SIG-M5 (cell line): ENCODE results near the gene HEXIM1.

Source experiments
- DNase-seq: peaks from one replicate; lab custom pipeline; 2025; lab: John Stamatoyannopoulos, UW

The HEXIM1 gene

DNA sequence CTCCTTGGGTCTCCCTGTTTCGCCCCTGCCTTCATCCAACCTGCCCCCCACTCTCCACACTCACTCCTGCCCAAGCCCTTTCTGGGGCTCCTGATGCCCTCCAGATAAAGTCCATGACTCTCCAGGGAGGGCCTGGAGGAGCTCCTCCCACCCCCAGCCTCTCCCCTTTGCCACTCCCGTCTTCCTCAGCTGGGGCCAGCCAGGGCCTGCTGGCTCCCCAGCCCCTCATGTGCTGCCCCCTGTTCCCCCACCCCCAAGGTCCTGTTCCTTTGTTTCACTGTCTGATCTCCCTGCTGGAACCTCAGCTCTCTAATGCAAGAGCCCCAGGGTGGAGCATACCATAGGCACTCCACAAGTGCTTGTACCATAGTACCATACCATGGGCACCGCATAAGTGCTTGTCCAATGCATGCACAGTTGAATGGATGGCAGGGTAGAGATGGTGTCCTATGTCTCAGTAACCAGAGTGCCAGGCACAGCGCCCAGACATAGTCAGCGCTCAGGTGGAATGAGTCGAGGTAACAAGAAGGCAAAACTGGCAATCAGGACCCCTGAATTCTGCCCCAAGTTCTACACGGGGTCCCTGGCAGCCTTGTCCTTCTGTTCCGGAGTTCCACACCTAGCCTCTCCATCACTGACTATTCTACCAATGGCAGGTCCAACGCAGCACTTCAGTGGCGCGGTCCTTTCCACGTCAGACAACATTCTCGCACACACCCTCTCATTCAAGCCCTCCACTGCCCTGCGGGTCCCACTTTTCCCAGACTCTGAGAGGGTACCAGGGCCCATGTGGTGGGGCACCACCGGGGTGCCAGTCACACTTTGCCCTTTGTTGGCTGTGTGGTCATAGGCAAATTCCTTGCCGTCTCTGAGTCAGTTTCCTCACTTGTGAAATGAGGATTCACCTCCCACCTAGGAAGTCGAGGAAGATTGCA, 17.3 kb upstream of the HEXIM1 start:
- no peak for DNase-seq

DNA sequence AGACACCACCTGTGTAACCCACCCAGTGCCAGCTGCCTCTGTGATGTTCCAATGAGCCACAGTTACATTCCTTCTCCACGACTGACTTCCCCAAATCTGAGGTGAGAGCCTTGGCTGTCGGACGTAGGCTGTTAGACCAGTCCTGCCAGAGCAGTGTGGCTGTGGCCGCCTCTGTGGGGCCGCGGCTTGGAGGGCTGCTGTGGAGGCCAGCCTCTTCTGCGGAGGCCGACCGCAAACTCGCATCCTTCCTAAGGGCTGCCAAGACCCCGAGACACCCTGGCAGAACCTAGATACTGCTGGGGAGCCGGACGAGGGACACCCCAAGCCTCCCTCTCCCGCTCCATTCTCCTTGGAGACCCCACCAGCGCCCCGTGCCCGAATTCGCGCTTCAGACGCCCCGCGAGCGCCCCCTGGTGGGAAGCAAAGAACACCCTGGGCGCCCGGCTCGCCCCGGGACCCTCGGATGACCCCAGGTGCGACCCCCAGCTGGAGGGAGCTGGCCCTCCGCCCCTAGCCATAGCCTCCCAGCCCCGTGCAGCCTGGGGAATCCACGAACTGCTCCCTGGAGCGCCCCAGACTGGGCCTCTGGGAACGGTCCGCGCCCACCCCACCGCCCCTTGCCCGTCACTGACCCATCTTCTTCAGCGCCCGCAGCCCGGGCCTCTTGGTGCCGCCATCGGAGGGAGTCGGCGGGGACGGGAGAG, 16.5 kb upstream of the HEXIM1 start:
- no peak for DNase-seq

DNA sequence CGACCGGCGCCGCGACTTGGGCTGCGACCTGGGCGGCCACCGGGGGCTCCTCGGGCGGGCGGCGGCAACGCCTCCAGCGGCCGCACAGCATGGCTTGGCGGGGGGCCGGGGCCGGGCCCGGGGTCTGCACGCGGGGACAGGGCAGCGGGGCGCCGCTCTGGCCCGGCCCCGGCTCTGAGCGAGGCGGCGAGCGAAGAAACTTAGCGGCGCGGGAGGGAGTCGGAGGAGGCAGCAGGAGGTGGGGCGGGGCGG, 16.0 kb upstream of the HEXIM1 start, which contains the start of gene PLCD3:
Gene PLCD3 (minus strand): TSS at position 196 of the 252 bp plus-strand sequence. CDS start 105 bp downstream, at position 91.
- no peak for DNase-seq

DNA sequence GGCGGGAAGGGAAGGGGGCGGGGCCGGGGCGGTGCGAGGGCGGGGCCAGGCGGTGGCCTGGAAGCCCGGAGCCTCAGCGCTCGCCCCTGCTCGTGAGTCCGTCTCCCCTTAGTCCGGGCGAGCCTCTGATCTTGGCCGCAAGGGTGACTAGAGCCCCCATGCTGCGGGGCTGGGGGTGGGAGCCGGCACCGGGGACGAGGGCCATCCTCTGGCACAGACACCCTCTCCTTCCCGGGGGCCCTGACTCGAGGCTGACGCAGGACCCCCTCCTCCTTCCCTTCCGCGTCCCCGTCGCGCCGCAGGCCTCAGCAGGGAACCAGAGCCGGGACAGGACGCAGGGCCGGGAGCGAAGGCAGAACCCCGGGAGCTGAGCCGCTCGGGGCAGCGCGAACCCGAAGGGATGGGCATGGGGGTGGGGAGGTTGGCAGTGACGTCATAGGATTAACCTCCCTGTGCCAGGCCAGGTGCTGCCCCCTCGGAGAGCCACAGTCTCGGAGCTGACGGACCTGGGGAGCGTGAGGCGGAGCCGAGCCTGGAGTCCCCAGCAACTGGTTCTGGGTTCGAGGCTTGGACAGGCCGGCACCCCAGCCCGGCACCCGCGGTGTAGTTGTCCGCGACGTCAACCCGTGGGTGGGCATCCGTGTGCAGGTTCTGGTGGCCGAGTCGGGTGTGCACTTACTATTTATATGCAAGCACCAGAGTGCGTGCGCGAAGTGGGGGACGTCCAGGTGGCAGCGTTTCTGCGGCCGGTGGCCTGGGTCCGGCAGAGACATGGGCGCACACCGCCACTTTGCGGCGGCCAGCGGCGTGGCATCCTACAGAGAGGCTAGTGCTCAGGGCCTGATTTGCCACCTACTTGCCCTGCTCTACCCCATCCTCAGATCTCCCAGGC, 15.5 kb upstream of the HEXIM1 start:
- no peak for DNase-seq

DNA sequence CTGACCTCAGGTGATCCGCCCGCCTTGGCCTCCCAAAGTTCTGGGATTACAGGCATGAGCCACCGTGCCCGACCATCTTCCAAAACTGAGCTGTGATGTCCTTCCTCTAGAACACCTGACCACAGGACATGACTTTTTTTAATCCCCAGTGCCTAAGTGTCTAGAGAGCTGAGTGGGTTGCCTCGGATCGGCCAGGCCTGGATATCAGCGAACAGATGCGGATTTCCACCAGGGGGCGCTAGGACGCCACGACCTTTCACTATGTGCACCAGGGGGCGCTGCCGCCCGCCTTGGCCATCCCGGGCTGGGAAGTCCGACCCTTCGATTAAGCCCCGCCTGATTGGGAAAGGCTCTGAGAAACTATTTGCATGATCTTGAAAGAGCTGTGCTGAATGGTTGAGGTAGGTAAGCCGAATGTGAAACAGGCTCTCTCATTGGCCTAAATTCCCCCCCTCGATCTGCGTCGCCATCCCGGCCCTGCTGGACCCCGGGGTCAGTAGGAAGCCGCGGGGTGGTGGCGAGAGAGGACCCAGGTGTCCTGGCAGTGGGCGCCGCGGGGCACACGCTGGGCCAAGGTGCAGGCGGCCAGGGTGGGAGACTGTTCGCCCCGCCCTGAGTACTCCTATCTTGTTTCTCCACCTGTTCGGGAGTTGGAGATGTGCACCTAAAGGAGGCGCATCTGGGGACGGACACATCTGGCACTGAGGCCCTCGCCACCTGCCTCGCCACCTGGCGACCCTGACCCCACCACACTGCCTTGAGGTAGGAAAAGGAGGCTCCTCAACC, 12.9 kb upstream of the HEXIM1 start, which contains the start of gene ACBD4:
Gene ACBD4 (plus strand): TSS at position 496 of the 786 bp plus-strand sequence. CDS start 458 bp downstream, outside the sequence.
- peak; percentile 96 for DNase-seq

DNA sequence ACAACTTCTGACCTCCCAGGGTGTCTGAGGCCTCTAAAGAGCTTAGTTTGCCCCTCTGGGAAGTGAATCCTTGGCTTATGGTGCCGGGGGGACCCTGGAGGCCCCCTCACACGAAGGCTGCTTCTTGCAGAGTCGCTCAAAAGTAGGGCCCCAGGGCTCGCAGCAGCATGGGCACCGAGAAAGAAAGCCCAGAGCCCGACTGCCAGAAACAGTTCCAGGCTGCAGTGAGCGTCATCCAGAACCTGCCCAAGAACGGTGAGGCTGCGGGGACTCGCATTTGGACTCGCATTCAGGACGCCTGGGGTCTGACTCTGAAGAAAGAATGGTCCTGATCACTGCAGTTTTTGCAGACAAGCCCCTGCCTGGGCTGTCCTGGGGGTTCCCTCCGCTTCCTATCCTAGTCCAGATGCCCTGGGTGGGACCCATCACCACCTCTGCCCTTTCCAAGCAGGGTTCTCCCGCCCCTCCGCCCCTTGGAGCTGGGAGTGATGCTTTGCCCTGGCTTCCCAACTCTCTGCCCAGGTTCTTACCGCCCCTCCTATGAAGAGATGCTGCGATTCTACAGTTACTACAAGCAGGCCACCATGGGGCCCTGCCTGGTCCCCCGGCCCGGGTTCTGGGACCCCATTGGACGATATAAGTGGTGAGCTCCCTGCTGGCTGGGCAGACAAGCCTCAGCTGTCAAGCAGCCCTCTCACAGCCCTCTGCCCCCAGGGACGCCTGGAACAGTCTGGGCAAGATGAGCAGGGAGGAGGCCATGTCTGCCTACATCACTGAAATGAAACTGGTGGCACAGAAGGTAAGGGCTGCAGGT, 12.1 kb upstream of the HEXIM1 start:
- DNase-seq: no peak

DNA sequence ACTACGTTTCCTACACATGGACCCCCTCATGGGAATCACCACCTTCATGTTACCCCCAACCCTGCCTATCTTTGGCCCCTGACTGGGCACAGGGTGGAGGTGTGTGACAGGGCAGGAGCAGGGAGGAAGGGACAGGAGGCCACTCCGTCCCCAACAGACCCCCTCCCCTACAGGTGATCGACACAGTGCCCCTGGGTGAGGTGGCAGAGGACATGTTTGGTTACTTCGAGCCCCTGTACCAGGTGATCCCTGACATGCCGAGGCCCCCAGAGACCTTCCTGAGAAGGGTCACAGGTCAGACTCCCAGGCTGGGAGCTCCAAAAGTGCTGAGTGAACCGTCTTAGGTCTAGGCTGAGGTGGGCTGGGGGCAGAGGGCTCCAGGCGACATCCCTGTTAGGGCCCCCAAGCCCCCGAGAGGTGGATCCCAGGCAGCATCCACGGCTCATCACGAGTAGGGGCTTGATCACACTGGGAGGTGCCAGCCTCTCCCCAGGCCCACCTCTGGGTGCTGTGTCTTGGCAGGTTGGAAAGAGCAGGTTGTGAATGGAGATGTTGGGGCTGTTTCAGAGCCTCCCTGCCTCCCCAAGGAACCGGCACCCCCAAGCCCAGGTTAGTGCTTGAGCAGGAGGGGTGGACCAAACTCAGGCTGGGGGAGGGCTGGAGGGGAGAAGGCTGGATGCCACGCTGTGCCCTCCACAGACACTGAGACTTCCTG, 11.3 kb upstream of the HEXIM1 start:
- DNase-seq: no peak

DNA sequence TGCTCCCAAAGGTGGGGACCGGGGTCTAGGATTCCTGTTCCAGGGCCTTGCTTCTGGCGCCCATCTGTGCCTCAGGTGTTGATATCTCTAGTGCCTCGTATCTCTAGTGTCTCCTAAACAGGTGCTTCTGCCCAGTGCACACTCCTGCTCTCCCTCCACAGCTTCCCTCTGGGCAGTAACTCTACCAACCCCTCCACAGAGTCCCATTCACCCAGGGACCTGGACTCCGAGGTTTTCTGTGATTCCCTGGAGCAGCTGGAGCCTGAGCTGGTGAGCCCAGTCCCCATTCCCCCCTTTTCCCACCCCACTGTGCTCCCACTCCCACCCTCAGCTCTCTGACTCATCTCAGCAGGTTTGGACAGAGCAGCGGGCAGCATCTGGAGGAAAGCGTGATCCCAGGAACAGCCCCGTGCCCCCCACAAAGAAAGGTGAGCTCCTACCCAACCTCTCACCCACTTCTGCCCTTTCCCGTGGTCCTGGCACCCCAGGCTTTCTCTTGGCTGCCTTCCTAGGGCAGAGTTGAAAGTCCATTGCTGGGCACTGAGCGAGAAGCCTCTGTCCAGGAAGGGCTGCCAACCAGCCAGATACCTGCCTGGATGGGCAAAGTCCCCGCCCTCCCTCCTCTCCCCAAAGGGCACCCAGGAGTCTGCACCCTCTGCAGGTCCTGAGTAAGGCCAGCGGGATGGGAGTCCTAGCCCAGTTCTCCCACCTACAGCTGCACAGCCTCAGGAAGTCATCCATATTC, 10.5 kb upstream of the HEXIM1 start:
- no peak for DNase-seq

DNA sequence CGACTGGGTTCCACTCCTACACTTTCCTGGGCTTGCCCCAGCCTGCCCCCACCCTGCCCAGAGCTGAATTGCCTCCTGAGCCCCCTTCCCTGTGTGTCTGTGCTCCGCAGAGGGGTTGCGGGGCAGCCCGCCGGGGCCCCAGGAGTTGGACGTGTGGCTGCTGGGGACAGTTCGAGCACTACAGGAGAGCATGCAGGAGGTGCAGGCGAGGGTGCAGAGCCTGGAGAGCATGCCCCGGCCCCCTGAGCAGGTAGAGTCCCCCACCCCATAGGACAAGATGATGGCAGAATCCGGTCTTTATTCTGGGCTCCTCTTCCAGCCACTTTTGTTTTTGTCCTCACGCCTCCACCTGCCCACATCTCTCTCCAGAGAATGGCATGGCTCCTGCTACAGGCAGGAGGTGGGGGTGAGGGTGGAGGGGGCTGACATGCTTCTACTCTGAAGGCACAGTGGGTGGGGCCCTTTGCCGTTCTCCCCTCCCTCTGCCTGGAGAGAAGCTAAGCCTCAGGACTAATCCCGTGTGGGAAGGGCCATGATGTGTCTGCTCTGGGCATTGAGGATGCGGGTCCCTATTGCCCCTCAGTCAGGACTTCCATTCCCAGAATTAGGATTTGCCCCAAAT, 9.3 kb upstream of the HEXIM1 start:
- DNase-seq: no peak

DNA sequence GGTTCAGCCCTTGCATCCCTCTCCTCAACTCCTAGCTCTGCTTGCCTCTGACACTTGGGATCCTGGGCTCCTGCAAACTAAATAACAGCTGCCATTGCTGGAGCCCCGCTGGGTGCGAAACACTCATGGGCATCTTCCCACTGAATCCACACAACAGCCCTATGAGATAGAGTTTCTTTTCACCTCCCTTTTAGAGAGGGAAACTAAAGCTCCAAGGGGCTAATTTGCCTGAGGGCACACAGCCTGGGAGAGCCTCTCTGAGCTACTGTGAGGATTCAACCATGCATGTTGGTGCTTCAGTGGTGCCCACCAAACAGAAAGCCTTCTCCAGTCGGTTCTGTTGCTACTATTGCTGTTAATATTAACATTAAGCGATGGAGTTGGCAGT, 8.7 kb upstream of the HEXIM1 start:
- DNase-seq: no peak

DNA sequence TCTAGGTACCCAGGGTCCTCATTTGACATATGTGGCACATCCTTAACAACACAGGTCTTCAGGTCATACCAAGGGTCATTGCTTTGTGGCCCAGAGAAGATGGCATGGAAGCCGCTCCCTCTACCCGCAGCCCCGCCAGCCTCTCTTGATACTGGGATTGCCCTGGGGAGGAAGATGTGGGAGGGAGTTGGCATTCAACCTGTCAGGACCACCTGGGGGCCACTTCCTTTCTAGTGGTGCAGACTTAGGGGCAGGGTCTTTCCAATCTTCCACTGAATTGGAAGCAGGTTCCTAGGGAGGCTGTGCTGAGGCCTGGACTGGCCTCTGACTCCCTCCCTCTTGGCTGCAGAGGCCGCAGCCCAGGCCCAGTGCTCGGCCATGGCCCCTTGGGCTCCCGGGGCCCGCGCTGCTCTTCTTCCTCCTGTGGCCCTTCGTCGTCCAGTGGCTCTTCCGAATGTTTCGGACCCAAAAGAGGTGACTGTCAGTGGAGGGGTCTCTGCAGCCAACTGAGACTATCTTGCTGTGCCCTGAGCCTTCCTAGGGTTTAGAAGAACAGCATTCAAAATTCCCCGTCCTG, 5.1 kb upstream of the HEXIM1 start:
- no peak for DNase-seq

DNA sequence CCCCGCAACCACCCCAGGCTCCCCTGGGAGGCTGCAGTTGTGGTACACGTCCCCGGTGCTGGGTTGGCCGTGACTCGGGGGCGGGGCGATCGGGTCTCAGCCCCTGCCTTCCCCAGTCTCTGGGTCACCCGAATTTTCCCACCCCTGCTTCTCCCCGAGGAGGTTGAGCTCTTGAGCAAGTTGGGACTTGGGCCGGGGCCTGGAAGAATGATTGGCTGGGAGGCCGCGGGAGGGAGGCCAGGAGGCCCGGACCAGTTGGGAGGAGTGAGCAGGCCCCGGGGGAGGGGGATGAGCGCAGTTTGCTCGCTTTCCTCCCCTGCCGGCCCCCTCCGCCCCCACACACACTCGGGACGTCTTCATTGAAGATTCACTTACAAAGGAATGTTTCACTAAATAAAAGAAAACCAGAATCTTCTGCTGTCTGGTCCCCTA, 4.5 kb upstream of the HEXIM1 start:
- DNase-seq: no peak

DNA sequence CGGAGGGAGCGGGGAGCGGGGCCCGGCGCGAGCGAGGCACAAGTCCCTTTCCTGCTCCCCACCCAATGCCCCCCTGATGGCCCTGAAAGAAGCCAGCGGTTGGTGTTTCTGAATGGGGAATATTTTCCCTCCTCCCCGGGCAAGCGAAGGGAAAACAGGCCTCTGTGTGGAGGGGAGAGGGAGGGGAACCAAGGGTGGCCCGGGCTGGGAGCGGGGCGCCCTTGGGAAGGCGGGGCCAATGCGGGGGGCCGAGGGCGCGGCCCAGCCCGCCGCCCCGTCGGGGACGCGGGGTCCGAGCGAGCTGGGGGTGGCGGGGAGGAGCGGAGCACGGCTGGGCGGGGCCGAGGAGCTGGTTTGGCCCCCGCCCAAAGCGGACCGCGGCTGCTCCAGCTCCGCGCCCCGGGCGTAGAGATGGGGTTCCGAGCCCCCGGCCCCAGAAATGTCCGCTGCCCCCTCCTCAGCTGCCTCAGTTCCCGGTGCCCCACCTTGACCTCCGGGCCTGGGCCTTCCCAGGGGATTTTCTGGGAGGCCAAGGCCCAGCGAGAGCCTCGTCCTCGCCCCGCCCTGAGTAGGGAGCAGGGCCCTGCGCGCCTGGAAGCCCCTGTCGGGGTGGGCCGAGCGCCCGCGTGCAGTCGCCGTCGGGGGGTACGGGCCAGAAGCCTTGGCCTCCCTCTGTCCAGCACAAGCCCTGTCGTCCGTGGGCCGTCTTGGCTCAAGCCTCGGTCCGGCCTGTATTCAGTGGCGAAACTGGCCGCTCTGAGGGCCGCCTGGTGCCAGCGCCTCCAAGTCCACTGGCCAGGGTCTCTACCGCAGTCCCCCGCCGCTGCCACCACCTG, 3.9 kb upstream of the HEXIM1 start:
- no peak for DNase-seq

DNA sequence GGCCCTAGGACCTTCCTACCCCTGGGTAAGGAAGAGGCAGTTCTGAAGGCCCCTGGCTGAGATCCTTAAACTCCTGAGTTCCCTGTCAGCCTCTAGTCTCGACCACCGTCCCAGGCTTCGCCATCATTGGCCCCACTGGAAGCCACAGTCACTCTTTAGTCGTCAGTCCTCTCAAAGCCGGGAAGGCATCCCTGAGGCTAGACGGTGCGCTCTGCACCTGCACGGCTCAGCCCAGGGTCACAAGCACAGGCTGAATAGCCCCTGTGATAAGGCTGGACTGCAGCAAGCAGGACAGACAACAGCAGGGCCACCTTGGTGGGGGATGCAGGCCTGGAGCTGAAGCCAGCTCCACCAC, 3.3 kb upstream of the HEXIM1 start:
- no peak for DNase-seq

DNA sequence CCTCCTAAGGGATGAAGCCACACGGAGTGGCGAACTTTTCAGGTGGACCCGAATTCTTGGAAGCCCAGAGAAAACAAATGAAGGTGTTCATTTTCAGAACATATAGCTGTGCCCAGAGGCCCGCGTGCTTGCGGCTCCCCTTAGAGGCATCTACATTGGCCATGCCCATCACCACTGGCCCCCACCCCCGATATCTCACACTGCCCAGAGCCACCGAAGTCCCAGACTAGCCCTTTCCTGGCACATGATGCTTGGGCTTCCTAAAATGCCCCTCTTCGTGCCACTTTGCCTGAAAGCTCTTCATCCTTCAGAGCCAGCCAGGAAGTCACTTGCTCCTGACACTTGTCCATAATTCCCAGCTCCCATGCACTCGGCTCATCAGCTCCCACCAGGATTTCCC, 2.1 kb upstream of the HEXIM1 start:
- DNase-seq: no peak

DNA sequence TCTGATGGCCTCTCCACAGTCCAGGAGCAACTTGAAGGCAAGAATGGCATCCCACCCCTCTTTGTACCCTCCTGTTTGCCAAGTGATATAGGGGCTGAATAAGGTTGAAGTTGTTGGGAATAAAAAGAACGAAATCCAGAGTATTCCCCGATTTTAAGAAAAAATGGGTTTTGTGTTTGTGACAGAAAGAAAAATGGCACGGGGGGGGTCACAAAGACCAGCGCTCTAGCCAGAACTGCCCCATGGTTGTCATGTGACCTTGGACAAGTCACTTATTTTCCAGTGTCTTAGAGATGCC, 1.7 kb upstream of the HEXIM1 start:
- DNase-seq: no peak

DNA sequence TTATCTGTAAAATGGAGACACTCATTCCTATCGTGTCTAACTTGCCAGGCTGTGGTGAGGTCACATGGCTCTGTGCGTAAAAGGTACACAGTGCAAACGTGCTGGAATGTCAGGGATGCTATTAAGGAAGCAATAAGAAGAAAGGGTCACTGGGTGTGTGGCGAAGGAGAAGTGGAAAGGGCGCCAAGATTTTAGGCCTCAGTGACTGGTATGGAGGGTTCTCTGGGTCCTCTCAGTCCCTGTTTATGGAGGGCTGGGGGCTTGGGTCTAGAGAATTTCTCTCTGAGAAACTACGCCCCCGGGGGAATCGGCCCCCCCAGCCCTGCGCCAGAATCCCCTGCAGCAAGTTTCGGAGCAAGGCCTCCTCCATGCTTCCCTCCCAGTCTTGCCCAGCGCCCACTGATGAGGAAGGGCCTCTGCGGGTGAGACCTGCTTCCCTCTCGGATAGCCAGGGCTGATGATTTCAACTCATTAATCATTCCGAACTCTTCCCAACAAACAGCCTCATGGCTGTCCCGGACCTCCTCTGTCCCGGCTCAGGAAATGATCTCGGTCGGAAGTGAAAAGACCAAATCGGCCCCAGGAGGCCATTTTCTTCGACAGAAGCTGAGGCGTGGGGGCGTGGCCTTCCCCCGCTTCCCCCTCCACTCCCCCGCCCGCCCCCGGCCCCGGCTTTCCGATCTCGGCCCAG, 1.2 kb upstream of the HEXIM1 start:
- DNase-seq: no peak
